Activated naive CD4-positive, alpha-beta T cell treated with anti-CD3 and anti-CD28 coated beads for 36 hours (primary cell): ENCODE results near the gene SIX3. TPM values are rescaled to one million over a fixed set of nuclear protein-coding genes. Genes with fewer than 3 reads are reported as not detected.

Source experiments
- CTCF ChIA-PET: fragments of 350-600 bp; sonication (Branson Sonifier 250); formaldehyde crosslinking; loops from one replicate; lab custom pipeline; 2021; ENCODE audit warnings: antibody characterized with exemption; lab: Charles Lee
- DNase-seq: peaks from one replicate; pipeline ENCODE4 v3.0.0-alpha.2; 2020
- H3K27ac Mint-ChIP-seq: one replicate; pipeline ENCODE4 v1.8.0; 2021; ENCODE audit warnings: mild to moderate bottlenecking, mixed read lengths
- H3K27me3 Mint-ChIP-seq: one replicate; pipeline ENCODE4 v1.8.0; 2021; ENCODE audit warnings: low read depth, mixed read lengths
- H3K36me3 Mint-ChIP-seq: one replicate; pipeline ENCODE4 v1.8.0; 2021; ENCODE audit warnings: low read depth, mixed read lengths
- H3K4me1 Mint-ChIP-seq: one replicate; pipeline ENCODE4 v1.8.0; 2021; ENCODE audit warnings: low read depth, mixed read lengths
- H3K4me3 Mint-ChIP-seq: one replicate; pipeline ENCODE4 v1.8.0; 2021; ENCODE audit warnings: mild to moderate bottlenecking, moderate library complexity, mixed read lengths
- H3K9me3 Mint-ChIP-seq: one replicate; pipeline ENCODE4 v1.8.0; 2021; ENCODE audit warnings: mixed read lengths
- intact Hi-C: fragments of 100-400 bp; cut with micrococcal nuclease; formaldehyde crosslinking; loops from one replicate; pipeline ENCODE4 v1.15.1; 2023
- total RNA-seq, 2 experiments: library from RNA; stranded (reverse); gene quantifications; one replicate each; pipeline ENCODE4 v1.2.3, GENCODE V29; 2021

The SIX3 gene
- total RNA-seq, 2 experiments from 2014 or later = not detected

DNA sequence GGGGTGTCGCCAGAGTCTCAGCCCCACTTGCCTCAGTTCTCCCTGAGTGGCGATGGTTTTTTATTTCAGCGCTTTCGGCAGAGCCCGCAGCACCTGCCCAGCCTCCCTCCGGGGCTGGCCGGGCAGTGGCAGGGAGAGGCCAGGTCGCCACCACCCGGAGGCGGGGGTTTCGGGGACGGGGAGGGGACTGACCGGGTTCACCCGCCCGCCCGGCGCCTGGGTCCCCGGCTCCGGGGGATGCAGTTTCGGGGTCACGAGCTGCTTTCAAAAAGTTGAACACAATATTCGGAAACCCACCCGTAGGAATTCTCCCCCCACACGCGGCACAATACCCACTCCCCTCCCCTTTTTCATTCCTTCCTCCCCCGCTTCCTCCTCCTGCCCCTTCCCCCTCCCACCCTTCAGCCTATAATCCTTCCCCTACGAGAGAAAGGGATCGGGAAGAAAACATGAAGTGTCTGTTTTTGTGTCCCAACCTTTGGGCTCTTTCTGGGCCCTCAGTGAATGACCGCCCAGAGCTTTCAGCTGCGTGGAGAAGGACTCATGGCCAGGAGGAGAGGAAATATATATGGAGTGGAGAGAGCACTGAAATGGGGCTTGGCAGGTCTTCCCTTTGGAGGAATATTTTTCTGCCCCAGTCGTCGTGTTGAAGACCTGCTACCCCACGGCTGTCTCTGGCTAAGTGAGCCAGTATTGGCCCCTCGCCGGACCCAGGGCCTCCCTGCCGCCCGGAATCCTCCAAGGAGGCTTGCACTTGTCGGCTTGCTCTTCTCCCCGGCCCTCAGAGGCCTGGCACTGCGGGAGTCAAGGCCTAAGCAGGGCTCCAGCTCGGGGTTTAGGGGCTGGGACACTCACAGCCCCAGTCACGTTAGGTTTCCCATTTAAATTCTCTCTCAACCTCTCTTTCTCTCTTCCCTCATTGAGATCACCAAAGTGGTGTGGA, 2.1 kb upstream of the SIX3 start:
- H3K27me3 Mint-ChIP-seq = peaks cover 79% of the 10 kb centered on the region
- H3K4me3 Mint-ChIP-seq = no peak overlapping the region
- intact Hi-C loops = loop anchor here (2.0 to 5.0 kb wide), 3 partner anchors 69 to 322 kb away; partner anchors contain the start of gene SIX2
- H3K9me3 Mint-ChIP-seq = no peaks in the 10 kb centered on the region
- CTCF ChIA-PET = interaction anchor here (1.5 kb wide), 1 partner anchor 16 kb away, joined by 3 read pairs; no protein-coding TSS in a partner anchor
- no peak for DNase-seq
- H3K4me1 Mint-ChIP-seq = peaks cover 44% of the 10 kb centered on the region
- no peaks in the 10 kb centered on the region for H3K36me3 Mint-ChIP-seq
- H3K27ac Mint-ChIP-seq = no peak overlapping the region

DNA sequence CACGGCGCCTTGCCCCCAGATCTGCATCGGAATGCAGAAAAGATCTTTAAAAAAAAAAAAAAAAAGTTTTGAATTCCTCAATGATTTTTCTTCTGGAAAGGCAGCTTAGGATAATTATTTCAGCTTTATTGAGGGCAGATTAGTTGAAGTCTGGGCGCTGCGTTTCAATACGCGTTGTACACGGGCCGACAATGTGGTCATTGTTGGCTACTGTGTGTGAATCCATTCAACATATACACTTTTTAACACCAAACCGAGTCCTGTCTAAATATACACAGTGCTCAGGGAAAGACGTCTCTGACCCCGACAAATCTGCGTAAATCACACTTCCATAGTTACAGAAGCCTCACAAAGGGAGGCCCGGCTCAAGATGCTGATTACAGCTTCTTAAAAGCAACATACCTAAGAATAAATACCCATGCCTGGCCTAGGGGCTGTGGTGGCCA, 1.4 kb upstream of the SIX3 start:
- Mint-ChIP-seq H3K36me3 (no peaks in the 10 kb centered on the region), H3K27ac (no peak overlapping the region), H3K27me3 (peaks cover 78% of the 10 kb centered on the region), H3K4me3 (no peak overlapping the region), H3K9me3 (no peaks in the 10 kb centered on the region), H3K4me1 (peaks cover 47% of the 10 kb centered on the region)
- CTCF ChIA-PET = interaction anchor here (1.5 kb wide), 1 partner anchor 15 kb away, joined by 3 read pairs; no protein-coding TSS in a partner anchor
- intact Hi-C loops = loop anchor here (2.0 to 5.0 kb wide), 3 partner anchors 69 to 323 kb away; partner anchors contain the start of gene SIX2
- no peak for DNase-seq

DNA sequence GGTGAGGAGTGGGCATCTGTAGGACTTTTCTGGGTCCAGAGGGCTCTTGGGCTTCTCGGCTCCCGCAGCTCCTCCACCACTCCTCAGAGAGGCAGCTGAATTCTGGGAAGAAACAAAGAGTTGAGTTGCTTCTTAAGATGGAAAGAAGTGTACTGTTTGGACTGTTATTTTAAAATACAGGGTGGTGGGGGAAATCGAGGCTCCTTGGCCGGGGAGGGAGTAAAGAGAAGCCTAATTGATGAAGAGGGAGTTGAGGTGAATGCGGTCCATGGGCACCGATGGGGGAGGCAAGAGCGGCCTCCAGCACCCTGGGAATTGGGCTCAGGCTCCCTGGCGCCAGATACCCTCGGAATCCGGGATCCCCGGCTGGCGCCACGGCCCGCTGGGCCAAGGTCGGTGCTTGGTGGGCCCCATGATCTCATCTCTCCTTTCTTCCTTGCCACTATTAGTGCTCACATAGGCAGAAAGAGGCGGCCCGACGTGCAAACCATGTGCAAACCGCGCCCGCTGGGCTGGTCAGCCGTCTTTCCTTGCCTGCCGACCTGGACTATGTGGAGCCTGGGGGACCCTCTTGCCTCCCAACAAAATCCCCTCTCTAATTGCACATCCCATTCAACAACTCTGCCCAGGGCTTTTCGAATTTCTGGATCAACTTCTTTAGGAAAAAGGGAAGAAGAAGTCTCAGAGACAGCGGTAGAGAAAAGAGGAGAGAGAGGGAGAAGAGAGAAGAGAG, 604 bp upstream of the SIX3 start:
- Mint-ChIP-seq H3K27ac (no peak overlapping the region), H3K4me1 (peaks cover 49% of the 10 kb centered on the region), H3K4me3 (peak overlapping the region; percentile 74), H3K27me3 (peaks cover 79% of the 10 kb centered on the region), H3K36me3 (no peaks in the 10 kb centered on the region), H3K9me3 (no peaks in the 10 kb centered on the region)
- DNase-seq = no peak
- intact Hi-C loops = loop anchor here (2.0 to 5.0 kb wide), 3 partner anchors 68 to 324 kb away; partner anchors contain the start of gene SIX2
- CTCF ChIA-PET = interaction anchor here (1.5 kb wide), 1 partner anchor 14 kb away, joined by 3 read pairs; no protein-coding TSS in a partner anchor

DNA sequence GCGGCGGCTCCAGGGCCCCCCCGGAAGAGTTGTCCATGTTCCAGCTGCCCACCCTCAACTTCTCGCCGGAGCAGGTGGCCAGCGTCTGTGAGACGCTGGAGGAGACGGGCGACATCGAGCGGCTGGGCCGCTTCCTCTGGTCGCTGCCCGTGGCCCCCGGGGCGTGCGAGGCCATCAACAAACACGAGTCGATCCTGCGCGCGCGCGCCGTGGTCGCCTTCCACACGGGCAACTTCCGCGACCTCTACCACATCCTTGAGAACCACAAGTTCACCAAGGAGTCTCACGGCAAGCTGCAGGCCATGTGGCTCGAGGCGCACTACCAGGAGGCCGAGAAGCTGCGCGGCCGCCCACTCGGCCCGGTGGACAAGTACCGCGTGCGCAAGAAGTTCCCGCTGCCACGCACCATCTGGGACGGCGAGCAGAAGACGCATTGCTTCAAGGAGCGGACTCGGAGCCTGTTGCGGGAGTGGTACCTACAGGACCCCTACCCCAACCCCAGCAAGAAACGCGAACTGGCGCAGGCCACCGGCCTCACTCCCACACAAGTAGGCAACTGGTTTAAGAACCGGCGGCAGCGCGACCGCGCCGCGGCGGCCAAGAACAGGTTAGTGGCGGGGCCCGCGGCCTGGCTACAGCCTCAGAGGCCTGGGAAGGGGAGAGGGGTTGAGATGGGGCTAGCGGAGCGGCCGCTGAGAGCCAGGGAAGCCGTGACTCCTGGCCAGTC, 965 bp downstream of the SIX3 start:
- DNase-seq = no peak
- intact Hi-C loops = loop anchor here (1.0 to 5.0 kb wide), 3 partner anchors 12 to 325 kb away; no protein-coding TSS in a partner anchor
- peaks cover 78% of the 10 kb centered on the region for H3K27me3 Mint-ChIP-seq
- no peaks in the 10 kb centered on the region for H3K36me3 Mint-ChIP-seq
- H3K4me1 Mint-ChIP-seq = peaks cover 45% of the 10 kb centered on the region
- no peak overlapping the region for H3K27ac Mint-ChIP-seq
- no peaks in the 10 kb centered on the region for H3K9me3 Mint-ChIP-seq
- CTCF ChIA-PET = no interaction called here
- peak overlapping the region; percentile 42 for H3K4me3 Mint-ChIP-seq

DNA sequence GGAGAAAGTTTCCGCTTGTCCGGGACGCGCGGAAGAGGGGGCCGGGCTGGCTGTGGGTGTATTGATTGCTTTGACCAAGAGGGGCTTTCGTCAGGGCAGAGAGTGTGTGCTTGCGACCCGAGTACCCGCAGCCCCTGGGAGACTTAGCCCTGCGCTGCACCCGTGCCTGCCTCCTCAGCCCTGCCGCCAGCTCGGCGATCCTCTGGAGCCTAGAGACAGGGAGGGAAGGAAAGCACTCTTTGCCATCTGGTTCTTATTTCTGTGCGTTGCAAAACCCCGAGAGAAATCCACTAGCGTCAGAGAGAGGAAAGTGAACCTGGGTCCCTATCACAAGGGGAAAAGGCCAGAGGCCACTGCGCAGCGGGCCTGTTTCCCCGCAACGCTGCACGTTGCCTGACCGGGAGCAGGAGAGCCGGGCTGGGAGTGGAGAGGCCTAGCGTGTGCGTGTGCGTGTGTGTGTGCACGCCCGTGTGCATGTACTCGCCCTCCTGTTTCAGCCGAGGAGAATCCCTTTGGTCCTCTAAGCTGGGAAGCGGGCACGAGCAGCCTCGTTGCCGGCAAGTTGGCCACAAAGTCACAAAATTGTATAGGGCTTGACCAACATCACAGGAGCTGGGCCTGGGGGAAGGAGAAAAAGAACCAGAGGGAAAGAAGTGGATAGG, 1.7 kb downstream of the SIX3 start:
- H3K27ac Mint-ChIP-seq = no peak overlapping the region
- intact Hi-C loops = loop anchor here (1.0 to 5.0 kb wide), 3 partner anchors 13 to 326 kb away; no protein-coding TSS in a partner anchor
- no peaks in the 10 kb centered on the region for H3K36me3 Mint-ChIP-seq
- peak overlapping the region; percentile 42 for H3K4me3 Mint-ChIP-seq
- DNase-seq = no peak
- peaks cover 42% of the 10 kb centered on the region for H3K4me1 Mint-ChIP-seq
- CTCF ChIA-PET = interaction anchor here (0.8 kb wide), 1 partner anchor 14 kb away, joined by 4 read pairs; no protein-coding TSS in a partner anchor
- H3K9me3 Mint-ChIP-seq = no peaks in the 10 kb centered on the region
- peaks cover 79% of the 10 kb centered on the region for H3K27me3 Mint-ChIP-seq

DNA sequence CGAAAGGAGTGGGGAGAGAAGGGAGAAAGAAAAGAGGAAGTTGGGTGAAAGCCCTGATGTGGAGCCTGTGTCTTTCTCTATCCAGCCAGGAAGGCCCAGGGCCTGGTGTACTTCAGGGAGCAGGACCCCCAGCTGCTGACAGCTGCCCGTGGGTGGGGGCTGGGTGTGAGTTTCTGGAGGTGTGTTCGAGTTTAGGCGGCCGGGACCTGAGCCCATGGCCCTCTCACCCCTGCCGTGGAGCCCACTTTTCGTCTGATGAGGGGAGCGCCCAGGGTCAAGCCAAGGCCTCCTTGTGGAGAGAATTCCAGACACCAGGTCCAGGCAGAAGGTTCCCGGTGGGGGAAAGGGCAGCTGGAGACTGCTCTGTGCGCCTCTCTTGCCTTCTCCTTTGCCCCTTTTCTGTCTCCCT, 2.2 kb downstream of the SIX3 start:
- CTCF ChIA-PET = interaction anchor here (0.8 kb wide), 1 partner anchor 13 kb away, joined by 4 read pairs; no protein-coding TSS in a partner anchor
- no peak for DNase-seq
- intact Hi-C loops = loop anchor here (1.0 to 5.0 kb wide), 3 partner anchors 13 to 326 kb away; no protein-coding TSS in a partner anchor
- peaks cover 40% of the 10 kb centered on the region for H3K4me1 Mint-ChIP-seq
- H3K9me3 Mint-ChIP-seq = no peaks in the 10 kb centered on the region
- H3K36me3 Mint-ChIP-seq = no peaks in the 10 kb centered on the region
- H3K27me3 Mint-ChIP-seq = peaks cover 80% of the 10 kb centered on the region
- H3K4me3 Mint-ChIP-seq = no peak overlapping the region
- no peak overlapping the region for H3K27ac Mint-ChIP-seq

DNA sequence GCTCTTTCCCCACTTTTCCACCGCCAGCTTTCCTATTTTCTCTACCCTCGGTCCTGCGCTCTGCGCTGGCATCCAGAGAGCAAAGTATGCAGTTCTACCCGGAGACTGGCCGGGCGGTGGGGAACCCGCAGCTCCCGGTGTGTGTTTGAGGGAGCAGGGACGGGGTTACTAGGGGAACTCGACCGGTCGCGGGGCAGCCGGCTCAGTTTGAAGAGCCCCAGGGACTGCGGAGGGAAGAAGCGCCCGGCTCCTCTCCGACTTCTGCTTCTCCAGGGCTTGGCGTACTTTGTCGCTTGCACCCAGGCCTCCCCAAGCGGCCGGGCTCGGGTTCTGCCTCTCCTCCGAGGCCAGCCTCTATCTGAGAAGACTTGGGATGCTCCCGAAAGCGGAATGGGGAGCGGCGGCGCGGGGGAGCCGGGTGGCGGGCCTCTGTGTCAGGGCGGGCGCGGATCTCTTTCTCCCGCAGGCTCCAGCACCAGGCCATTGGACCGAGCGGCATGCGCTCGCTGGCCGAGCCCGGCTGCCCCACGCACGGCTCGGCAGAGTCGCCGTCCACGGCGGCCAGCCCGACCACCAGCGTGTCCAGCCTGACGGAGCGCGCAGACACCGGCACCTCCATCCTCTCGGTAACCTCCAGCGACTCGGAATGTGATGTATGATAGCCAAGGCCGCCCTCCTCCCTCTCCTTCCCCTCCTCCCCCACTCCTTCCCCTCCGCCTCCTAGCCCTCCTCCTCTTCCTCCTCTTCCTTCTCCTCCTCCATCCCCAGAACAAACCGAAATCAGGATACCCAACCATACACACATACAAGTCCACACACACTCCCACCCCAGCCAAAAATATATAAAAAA, 2.8 kb downstream of the SIX3 start:
- no peak for DNase-seq
- Mint-ChIP-seq H3K27me3 (peaks cover 86% of the 10 kb centered on the region), H3K27ac (no peak overlapping the region), H3K4me1 (peaks cover 44% of the 10 kb centered on the region), H3K9me3 (no peaks in the 10 kb centered on the region), H3K4me3 (peak overlapping the region; percentile 18), H3K36me3 (no peaks in the 10 kb centered on the region)
- CTCF ChIA-PET = interaction anchor here (0.8 kb wide), 1 partner anchor 13 kb away, joined by 4 read pairs; no protein-coding TSS in a partner anchor
- intact Hi-C loops = loop anchor here (5.0 kb wide), 2 partner anchors 142 to 327 kb away; no protein-coding TSS in a partner anchor

DNA sequence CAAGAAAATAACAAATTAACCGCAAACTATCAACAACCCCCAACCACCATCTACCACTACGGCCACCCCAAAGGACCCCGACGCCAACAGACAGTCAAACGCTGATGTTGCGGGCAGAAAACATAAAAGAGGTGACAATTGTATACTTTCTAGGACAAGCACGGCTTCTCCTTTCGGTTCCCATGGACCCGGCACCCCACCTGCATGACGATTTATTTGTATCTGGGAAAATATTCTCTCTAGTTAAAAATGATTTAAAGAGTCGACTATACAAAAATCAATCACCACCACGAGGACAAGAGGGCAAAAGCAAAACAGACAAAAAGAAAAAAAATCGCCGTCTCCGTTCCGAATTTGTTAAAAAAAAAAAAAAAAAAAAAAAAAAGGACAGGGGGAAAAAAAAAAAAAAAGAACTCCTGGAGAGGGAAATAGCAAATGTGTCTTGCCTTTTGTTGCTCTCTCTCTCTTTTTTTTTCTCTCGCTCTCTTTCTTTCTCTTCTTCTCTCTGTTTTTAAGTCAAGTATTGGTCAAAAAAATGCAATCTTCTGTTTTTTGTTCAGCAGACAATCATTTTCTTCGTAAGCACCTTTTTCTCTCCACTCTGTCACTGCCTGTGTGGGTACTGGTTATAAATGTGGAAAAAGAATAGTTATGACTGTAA, 3.6 kb downstream of the SIX3 start:
- intact Hi-C loops = loop anchor here (5.0 kb wide), 2 partner anchors 143 to 328 kb away; no protein-coding TSS in a partner anchor
- Mint-ChIP-seq H3K4me3 (peak overlapping the region; percentile 18), H3K27ac (no peak overlapping the region), H3K9me3 (no peaks in the 10 kb centered on the region), H3K36me3 (no peaks in the 10 kb centered on the region), H3K4me1 (peaks cover 44% of the 10 kb centered on the region), H3K27me3 (peaks cover 80% of the 10 kb centered on the region)
- no peak for DNase-seq
- CTCF ChIA-PET = no interaction called here

DNA sequence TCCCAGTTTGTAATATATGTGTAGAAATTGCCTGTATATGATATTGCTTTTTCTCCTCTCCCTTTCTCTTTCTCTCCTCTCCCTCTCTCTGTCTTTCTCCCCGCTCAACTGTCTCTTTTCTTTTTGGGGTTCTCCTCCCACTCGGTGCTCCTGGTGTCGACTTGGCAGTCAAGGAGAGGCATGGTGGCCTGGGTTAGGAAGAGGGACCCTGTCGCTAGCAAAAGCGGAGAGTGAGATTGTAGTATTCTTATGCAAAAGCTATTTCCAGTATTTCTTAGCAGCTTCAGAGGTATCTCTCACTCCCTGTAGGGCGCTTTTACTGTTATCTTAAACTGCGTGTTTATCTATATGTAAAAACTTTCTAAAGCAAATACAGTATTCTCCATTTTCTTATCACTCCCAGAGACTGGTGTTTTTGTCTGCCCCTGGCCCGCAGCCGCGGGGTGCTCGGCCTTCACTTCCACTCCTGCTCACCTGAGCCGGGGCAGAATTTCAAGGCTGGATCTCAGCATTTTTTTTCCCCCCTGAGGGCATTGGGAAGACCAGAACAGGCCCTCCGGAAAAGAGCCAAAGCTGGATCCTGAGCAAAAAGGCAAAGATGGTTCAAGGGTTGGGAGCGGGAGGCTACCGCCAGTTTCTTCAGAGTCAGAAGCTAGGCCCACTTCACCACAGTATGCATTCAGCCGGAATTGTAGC, 4.3 kb downstream of the SIX3 start:
- Mint-ChIP-seq H3K27me3 (peaks cover 81% of the 10 kb centered on the region), H3K27ac (no peak overlapping the region), H3K36me3 (no peaks in the 10 kb centered on the region), H3K9me3 (no peaks in the 10 kb centered on the region), H3K4me3 (no peak overlapping the region), H3K4me1 (peaks cover 43% of the 10 kb centered on the region)
- DNase-seq = no peak
- CTCF ChIA-PET = interaction anchor here (0.8 kb wide), 1 partner anchor 466 kb away, joined by 3 read pairs; no protein-coding TSS in a partner anchor
- intact Hi-C loops = no loop called here
